ENCODE data around the gene USP7.
"Not testable (repeated sequence)": the region's sequence is repeated elsewhere in the genome, so short reads cannot be mapped to it uniquely, and the experiment has no call there.

USP7 gene

DNA sequence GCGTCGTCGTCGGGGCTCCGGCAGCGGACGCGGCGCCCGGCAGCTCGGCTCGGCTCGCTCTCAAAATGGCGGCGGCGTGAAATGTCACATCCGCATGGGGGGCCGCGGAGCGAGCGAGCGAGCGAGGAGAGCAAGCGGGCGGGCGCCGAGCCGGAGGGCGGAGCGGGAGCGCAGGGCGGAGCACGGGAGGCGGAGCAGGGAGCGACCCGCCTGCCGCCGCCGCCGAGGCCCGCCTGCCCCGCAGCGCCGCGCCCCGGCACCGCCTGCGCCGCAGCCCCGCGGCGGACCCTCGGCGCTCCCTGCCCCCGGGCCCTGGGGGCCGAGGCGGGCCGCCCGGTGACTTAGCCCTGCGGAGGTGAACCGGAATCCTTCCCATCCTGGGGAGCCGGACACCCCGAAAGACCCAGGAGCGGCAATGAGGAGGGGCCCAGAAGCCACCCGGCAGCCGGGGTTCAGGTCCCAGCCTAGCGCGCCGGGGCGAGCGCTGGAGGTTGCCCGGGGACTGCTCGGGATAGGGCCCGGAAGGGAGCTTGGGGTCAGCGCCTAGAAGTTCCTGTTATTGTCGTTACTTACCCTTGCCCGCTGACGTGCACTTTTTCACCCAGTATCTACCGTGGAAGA, at the start of gene USP7:
Gene USP7, minus strand, starts transcription at position 86 of the 621 bp plus-strand sequence. CDS start 621 bp downstream, outside the sequence.
- peak; percentile 33 for DNase-seq (ENCODE audit: low read depth)

DNA sequence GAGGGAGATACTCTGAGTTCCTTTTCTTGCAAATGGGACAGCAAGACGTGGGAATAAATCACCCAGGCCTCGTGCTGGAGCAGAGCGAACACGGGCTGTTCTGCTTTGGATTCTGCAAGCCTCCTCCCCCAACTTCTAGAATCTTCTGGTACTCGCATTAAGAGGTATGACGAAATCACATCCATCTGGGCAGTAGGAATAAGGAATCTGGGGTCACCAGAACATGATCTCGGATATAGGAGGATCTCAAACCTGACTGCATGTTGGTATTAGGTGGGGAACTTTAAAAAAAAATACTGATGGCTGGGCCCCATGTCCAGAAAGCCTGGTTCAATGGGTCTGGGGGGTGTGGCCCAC, 49.8 kb upstream of the USP7 start:
- DNase-seq (ENCODE audit: low read depth), result no peak

DNA sequence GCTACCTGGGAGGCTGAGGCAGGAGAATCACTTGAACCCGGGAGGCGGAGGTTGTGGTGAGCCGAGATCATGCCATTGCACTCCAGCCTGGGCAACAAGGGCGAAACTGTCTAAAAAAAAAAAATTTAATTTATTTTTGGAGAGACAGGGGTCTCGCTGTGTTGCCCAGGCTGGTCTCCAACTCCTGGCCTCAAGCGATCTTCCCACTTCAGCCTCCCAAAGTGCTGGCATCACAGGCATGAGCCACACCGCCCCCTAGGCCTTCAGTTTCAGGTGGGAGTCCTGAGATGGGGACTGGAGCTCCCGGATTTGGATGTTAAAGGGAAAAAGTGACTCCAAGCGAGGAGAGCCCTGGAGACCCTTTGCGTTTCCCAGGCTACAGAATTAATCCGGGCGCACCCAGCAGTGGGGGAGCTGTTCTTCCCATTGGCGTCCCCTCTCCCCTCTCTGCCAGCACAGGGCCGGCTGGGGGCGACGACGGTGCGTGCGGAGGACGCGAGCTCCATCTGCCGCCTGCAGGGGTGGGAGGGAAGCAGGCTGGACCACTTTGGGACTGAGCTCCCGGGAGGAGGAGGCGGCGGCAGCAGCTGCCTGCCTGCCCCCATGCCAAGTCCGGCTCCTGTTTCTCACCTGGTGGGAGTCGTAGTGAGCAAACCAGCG, 49.3 kb upstream of the USP7 start:
- DNase-seq (ENCODE audit: low read depth), result no peak

DNA sequence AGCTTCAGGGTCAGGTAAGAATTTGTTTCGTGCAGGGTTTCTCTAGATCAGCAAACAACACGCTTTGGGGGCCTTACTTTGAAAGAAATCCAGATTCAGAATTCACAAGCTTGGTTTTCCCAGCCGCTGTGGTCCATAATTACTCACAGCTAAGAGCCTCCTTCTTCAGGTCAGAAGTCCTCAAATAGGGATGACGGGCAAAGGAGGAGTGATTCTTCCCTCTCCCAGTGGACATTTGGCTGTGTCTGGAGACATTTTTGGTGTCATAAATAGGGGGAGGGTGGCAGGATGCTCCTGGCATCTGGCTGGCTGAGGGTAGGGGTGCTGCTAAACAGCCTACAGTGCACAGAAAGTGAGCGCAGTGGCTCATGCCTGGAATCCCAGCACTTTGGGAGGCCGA, 48.6 kb upstream of the USP7 start:
- no peak for DNase-seq (ENCODE audit: low read depth)

DNA sequence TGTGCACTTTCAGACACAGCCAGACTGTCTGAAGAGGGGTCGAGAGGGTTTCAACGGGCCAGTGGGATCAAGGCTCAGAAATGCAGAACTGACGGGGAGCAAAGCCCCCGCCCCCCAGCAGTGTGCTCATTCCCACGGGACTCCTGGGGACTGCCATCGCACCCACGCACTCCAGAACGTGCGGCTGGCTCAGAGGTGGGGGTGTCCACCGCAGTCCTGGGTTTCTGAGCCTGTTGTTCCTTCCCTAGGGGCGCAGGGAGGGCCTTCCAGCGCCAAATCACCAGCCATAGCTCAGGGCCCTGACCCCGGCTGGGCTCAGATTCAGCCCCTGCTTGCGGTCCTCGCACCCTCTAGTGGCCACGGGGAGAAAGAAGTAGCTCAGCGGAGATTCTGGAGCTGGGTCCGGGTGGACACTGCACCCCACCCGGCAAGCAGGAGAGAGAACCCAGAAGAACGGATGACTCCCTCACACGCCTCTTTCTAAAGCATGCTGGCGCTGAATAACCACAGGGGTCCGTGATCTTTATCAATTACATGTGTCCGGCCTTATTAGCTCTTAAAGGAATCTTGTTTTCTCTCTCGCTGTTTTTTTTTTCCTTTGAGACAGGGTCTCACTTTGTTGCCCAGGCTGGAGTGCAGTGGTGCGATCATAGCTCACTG, 45.0 kb upstream of the USP7 start:
- DNase-seq (ENCODE audit: low read depth), result peak; percentile 17

DNA sequence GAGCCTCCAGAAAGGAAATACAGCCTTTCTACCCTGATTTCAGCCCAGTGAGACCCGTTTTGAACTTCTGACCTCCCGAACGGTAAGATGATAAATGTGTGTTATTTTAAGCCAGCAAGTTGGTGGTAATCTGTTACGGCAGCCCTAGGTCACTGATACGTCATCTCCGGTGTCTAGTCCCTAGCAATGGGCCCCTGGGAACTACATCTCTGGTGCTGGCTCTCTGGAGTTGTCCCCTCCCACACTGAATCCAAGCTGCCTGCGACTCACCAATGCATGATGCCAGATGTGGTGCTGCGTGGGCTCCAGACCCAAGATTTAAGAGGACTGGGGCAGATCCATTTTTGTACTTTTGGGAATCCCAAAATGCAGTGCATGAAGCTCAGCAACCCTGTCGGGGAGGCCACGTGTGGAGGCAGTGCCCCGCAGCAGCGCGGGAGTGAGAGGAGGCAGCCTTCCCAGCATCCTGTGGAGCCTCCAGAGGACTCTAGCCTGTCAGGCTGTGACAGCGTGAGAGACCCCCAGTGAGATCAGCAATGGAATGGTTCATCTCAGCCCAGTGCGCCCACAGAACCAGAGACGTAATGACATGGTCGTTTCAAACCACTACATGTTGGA, 43.6 kb upstream of the USP7 start:
- DNase-seq (ENCODE audit: low read depth), result no peak

DNA sequence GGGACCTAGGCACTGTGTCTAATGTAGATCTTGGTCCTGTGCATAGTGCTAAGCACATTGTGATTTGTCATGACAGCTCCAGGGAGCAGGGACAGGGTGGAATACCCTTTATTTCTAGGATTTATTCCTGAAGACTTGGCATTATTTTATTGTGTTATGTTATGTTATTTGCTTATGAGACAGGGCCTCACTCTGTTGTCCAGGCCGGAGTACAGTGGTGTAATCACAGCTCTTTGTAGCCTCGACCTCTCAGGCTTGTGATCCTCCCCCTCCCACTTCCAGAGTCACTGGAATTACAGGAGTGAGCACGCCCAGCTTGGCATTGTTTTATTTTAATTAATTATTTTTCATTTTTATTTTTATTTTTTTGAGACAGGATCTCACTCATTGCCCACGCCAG, 40.5 kb upstream of the USP7 start:
- no peak for DNase-seq (ENCODE audit: low read depth)

DNA sequence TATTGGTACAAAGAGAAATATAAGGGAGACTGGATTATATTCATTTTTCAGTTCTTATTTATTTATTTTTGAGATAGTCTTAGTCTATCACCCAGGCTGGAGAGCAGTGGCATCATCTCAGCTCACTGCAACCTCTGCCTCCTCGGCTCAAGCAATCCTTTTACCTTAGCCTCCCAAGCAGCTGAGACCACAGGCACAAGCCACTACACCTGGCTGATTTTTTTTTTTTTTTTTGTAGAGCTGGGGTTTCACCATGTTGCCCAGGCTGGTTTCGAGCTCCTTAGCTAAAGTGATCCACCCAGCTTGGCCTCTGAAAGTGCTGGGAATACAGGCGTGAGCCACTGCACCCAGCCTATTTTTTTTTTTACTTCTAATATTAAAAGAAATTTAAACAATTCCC, 40.1 kb upstream of the USP7 start:
- no peak for DNase-seq (ENCODE audit: low read depth)

DNA sequence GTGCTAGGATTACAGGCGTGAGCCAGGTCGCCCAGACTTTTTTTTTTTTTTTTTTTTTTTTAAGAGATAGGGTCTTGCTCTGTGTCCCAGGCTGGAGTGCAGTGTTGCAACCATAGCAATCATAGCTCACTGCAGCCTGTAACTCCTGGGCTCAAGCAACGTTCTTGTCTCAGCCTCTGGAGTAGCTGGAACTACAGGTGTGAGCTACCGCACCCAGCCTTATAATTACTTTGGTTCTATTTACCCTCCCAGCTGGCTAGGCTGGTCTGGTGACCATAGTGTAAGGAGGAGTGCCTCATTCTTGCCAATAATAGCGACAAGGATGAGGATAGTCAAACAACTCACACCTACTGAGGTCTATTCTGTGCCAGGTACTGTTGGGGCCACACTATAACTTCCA, 39.6 kb upstream of the USP7 start:
- no peak for DNase-seq (ENCODE audit: low read depth)

DNA sequence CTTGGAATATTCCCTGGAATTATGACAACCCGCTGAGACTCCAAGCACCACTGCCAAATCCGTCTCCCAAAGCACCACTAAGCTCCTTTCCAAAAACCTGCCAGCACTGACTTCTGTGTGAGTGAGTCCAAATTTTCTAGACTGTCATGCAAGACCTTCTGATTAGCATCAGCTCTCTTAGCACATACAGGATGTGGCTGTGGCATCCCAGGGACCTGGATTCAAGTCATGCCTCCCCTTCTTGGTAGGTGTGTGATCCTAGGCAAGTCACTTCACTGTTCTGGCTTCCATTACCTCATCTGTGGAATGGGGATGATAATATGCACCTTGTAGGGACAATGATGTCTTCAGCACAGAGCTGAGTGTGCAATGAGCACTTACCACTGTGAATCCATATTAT, 38.3 kb upstream of the USP7 start:
- no peak for DNase-seq (ENCODE audit: low read depth)

DNA sequence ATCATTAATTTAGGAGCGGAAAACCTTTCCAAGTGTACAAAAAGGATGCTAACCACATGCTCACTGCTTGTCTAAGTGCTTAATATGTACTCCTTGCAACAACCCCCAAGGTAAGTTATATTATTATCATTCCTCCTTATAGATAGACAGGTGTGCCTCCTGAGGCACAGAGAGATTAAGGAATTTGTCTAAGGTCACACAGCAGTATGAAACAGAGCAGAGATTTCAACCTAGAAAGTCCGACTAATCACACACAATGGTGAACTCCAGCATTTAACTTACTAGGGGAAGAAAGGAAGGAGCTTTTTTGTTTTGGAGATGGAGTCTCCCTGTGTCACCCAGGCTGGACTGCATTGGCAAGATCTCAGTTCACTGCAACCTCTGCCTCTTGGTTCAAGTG, 37.0 kb upstream of the USP7 start:
- DNase-seq (ENCODE audit: low read depth), result no peak

DNA sequence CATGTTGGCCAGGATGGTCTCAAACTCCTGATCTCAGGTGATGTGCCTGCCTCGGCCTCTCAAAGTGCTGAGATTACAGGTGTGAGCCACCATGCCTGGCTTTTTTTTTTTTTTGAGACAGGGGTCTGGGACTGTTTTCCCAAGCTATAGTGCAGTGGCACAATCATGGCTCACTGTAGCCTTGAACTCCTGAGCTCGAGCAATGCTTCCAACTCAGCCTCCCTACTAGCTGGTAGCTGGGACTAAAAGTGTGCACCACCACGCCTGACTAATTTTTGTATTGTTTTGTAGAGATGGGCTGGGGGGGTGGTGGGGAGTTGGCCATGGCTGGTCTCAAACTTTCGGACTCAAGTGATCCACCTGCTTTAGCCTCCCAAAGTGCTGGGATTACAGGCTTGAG, 36.1 kb upstream of the USP7 start:
- no peak for DNase-seq (ENCODE audit: low read depth)

DNA sequence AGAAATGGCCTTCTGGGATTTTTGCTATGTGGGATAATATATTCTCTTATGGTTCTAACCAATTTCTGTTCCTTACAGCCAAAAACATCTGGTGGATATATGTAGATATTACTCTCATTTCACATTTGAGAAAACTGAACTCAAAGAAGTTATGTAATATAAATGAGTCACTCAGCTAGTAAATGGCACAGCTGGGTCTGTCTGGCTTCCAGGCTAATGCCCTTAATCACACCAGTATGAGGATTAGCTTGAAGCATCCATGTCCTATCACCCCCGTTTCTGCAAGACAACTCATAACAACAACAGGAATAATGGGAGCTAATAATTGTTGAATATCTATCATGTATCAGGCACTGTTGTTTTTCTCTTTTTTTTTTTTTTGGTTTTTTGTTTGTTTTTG, 34.4 kb upstream of the USP7 start:
- DNase-seq (ENCODE audit: low read depth), result no peak

DNA sequence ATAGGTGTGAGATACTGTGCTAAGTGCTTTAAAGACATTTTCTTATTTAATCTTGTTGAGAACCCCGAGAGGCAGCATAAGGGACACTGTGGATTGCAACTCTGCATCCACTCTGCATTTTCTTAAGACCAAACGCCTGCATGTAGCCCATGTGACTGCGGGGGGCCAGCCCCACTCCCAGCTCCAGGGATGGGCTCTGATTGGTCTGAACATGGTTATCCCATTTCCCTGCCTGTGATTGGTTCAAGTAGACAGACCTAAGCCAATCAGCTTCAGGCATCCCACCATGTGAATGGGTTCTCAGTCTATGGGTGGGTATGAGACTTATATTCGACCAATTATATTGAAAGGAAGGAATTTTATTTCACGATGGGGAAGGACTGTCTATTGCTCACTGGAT, 33.2 kb upstream of the USP7 start:
- DNase-seq (ENCODE audit: low read depth), result no peak

DNA sequence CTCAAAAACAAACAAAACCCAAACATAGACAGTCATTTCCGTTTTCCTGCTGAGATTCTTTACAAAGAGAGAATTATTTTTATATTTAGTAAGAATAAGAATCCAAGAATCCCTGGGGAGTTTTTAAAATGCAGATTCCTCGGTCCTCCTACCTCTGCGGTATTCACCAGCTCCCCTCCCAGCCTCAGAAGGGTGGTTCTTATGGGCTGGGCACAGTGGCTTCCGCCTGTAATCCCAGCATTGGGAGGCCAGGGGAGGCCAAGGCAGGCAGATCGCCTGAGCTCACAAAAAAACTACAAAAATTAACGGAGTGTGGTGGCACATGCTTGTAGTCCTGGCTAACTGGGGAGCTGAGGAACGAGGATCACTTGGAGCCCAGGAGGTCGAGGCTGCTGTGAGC, 26.7 kb upstream of the USP7 start:
- no peak for DNase-seq (ENCODE audit: low read depth)

DNA sequence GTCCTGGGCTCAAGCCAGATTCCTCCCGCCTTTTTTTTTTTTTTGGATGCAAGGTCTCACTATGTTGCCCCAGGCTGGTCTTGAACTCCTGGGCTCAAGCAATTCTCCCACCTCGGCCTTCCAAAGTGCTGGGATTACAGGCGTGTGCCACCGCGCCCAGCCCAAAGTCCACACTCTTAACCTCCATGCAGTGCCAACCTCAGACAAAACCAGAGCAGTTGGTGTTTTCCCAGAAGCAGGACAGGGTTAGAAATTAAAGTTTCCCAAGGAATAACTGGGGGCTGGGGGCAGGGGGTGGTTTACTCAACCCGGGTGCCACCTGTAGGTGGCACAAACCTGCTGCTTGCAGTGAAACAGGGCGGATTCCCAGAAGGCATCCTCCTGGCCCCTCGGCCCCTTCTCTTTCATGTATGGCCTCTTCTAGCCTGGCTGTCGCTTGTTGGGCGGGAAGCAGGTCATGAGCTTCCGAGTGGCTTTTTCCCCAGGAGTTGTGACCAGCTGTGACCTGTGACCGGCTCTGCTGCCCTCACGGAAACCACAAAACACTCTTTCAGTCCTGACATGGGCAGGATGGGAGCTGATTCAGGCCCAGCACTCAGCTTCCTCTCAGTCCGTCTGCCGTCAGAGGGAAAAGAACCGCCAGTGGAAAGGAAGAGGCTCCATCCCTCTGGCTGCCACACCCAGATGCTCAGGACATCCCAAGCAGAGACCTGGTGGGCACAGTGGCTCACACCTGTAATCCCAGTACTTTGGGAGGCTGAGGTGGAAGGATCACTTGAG, 25.6 kb upstream of the USP7 start:
- DNase-seq (ENCODE audit: low read depth), result no peak

DNA sequence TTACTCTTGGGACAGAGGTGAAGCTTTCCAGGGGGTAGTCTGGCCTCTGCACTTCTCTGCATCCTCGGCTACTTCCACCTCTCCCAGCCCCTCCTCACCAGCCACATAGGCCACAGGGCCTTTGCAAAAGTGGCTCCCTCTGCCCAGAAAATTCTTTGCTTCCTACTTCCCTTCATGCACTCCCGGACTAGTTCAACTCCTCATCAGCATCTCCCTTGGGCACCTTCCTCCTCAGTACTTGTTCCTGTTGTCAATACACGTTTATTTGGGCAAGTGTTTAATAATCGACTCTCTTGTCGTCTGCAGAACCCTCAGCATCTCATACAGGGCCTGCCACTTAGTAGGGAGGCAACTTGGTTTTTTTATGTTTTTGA, 23.1 kb upstream of the USP7 start:
- no peak for DNase-seq (ENCODE audit: low read depth)

DNA sequence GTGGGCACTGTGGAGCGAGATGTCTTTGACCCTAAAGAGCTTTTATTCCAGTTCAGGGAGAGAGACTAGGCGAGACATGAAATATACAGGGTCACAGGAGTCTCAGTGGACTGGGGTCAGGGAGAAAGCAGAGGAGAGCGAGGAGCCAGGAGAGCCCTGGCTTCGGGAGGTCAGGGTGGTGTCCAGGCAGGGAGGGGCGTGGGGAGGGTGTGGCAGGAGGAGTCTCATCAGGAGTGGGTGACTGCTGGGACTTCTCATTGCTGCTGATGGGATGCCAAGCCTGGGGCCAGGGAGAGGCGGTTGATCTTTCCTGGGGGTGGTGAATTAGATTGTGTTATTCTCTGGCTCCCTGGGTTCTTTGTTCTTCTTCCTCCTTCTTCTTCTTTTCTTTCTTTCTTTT, 22.4 kb upstream of the USP7 start:
- DNase-seq (ENCODE audit: low read depth), result no peak

DNA sequence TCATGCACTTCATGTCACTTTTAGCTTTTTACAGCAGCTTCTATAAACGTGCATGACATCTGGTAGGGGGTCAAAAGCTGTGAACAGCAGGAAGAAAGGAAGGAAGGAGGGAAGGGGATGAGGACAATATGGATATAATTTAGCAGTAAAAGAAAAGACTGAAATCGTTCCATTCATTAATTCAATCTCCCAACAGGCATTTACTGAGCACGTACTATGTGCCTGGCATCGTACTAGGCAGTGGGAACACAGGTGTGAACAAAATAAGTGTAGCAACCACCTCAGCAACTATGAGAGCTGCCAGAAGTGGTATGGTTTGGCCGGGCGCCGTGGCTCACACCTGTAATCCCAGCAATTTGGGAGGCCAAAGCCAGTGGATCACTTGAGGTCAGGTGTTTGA, 19.1 kb upstream of the USP7 start:
- no peak for DNase-seq (ENCODE audit: low read depth)

DNA sequence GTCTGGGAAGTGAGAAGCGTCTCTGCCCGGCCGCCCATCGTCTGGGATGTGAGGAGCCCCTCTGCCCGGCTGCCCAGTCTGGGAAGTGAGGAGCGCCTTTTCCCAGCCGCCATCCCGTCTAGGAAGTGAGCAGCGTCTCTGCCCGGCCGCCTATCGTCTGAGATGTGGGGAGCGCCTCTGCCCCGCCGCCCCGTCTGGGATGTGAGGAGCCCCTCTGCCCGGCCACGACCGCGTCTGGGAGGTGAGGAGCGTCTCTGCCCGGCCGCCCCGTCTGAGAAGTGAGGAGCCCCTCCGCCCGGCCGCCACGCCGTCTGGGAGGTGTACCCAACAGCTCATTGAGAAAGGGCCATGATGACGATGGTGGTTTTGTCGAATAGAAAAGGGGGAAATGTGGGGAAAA, 18.2 kb upstream of the USP7 start:
- not testable (repeated sequence) for DNase-seq (ENCODE audit: low read depth)

DNA sequence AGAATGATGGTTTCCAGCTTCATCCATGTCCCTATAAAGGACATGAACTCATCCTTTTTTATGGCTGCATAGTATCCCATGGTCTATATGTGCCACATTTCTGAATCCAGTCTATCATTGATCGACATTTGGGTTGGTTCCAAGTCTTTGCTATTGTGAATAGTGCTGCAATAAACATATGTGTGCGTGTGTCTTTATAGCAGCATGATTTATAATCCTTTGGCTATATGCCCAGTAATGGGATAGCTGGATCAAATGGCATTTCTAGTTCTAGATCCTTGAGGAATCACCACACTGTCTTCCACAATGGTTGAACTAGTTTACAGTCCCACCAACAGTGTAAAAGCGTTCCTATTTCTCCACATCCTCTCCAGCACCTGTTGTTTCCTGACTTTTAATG, 12.5 kb upstream of the USP7 start:
- not testable (repeated sequence) for DNase-seq (ENCODE audit: low read depth)

DNA sequence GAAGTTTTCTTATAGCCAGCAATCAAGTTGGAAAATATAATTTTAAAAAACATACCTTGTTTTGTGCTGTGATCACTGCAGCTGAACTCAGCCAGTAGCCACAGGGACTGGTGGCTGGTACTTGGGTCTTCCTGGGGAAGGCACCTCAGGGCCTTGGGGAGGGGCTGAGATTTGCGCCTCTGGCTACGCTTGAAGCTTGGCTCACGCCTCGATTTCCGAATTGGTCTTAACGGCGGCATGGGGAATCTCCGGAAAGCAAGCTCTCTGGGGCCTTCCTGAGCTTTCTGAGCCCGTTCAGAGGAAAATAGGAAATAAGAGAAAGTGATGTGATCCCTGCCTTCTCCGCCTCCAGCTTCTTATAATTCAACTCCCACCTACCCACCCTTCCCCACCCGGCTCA, 11.3 kb upstream of the USP7 start:
- DNase-seq (ENCODE audit: low read depth), result no peak

Data from HS-27A (cell line).